Cerebellar nuclear complex (tissue), 1 donor: Measurements from ENCODE around the gene GTPBP3.
"Not testable (repeated sequence)": the region's sequence is repeated elsewhere in the genome, so short reads cannot be mapped to it uniquely, and the experiment has no call there.

Source experiments
- DNase-seq, 2 experiments: peaks; one replicate each; lab custom pipeline; 2025; lab: John Stamatoyannopoulos, UW

Gene GTPBP3

GRCh38 chr19:17336872-17337674, at the start of gene GTPBP3:
Gene GTPBP3 (plus strand): TSS chr19:17337553. CDS start chr19:17337612, 59 bp downstream.
- DNase-seq = peak; percentile 95 to 97

- no peak for DNase-seq
These were observed 47.9 kb upstream of the GTPBP3 start for GRCh38 chr19:17289489-17289888.

GRCh38 chr19:17292301-17293074, 44.9 kb upstream of the GTPBP3 start:
- peak in 1 of 2 experiments; percentile 26 for DNase-seq

- DNase-seq = no peak
These were observed 43.7 kb upstream of the GTPBP3 start for GRCh38 chr19:17293605-17294004.

GRCh38 chr19:17294051-17294891, 43.1 kb upstream of the GTPBP3 start:
- DNase-seq = no peak

- not testable (repeated sequence) for DNase-seq
These were observed 41.8 kb upstream of the GTPBP3 start for GRCh38 chr19:17295551-17295950.

- no peak for DNase-seq
These were observed 41.1 kb upstream of the GTPBP3 start for GRCh38 chr19:17296273-17296672.

- DNase-seq = no peak
These were observed 40.4 kb upstream of the GTPBP3 start for GRCh38 chr19:17296976-17297375.

- DNase-seq = no peak
These were observed 36.2 kb upstream of the GTPBP3 start for GRCh38 chr19:17300992-17301619.

- DNase-seq = no peak
These were observed 34.8 kb upstream of the GTPBP3 start for GRCh38 chr19:17302391-17303166.

- DNase-seq = peak; percentile 60 to 95
These were observed 34.0 kb upstream of the GTPBP3 start, which contains the start of gene ABHD8 for GRCh38 chr19:17303167-17303939. Gene ABHD8 (minus strand): TSS chr19:17303425. CDS start chr19:17301616, 1,809 bp downstream.

- no peak for DNase-seq
These were observed 33.4 kb upstream of the GTPBP3 start for GRCh38 chr19:17303940-17304267.

GRCh38 chr19:17304386-17305215, 32.8 kb upstream of the GTPBP3 start:
- no peak for DNase-seq

GRCh38 chr19:17305216-17305516, 32.2 kb upstream of the GTPBP3 start:
- no peak for DNase-seq

- DNase-seq = peak; percentile 82 to 96
These were observed 31.7 kb upstream of the GTPBP3 start, which contains the start of gene MRPL34 for GRCh38 chr19:17305517-17306284. Gene MRPL34 (plus strand): TSS chr19:17305872. CDS start chr19:17305893, 21 bp downstream.

- no peak for DNase-seq
These were observed 31.1 kb upstream of the GTPBP3 start for GRCh38 chr19:17306285-17306714.

- DNase-seq = no peak
These were observed 29.4 kb upstream of the GTPBP3 start for GRCh38 chr19:17307876-17308377.
